Activated CD4-positive, alpha-beta memory T cell treated with anti-CD3 and anti-CD28 coated beads for 36 hours (primary cell): ENCODE data around the gene BMX. TPM values are rescaled to one million over a fixed set of nuclear protein-coding genes. Genes with fewer than 3 reads are reported as not detected.

Experiments used
- CTCF ChIA-PET: fragments of 350-600 bp; sonication (Branson Sonifier 250); formaldehyde crosslinking; loops from one replicate; lab custom pipeline; 2021; ENCODE audit warnings: antibody characterized with exemption, inconsistent platforms; lab: Charles Lee
- POLR2A ChIA-PET: fragments of 350-600 bp; sonication (Branson Sonifier 250); formaldehyde crosslinking; loops from one replicate; lab custom pipeline; 2021; ENCODE audit warnings: antibody characterized with exemption; lab: Charles Lee
- DNase-seq: peaks from one replicate; pipeline ENCODE4 v3.0.0-alpha.2; 2020
- H3K27ac Mint-ChIP-seq: one replicate; pipeline ENCODE4 v1.8.0; 2021; ENCODE audit warnings: mixed read lengths
- H3K27me3 Mint-ChIP-seq: one replicate; pipeline ENCODE4 v1.8.0; 2021; ENCODE audit warnings: mixed read lengths
- H3K36me3 Mint-ChIP-seq: one replicate; pipeline ENCODE4 v1.8.0; 2021; ENCODE audit warnings: mixed read lengths
- H3K4me1 Mint-ChIP-seq: one replicate; pipeline ENCODE4 v1.8.0; 2021; ENCODE audit warnings: low read depth, mixed read lengths
- H3K4me3 Mint-ChIP-seq: one replicate; pipeline ENCODE4 v1.8.0; 2021; ENCODE audit warnings: mild to moderate bottlenecking, mixed read lengths
- H3K9me3 Mint-ChIP-seq: one replicate; pipeline ENCODE4 v1.8.0; 2021; ENCODE audit warnings: mixed read lengths
- intact Hi-C: fragments of 100-400 bp; cut with micrococcal nuclease; formaldehyde crosslinking; loops from one replicate; pipeline ENCODE4 v1.15.1; 2023
- total RNA-seq, 2 experiments: library from RNA; stranded (reverse); gene quantifications; one replicate each; pipeline ENCODE4 v1.2.3, GENCODE V29; 2021

BMX gene
- total RNA-seq, 2 experiments from 2014 or later, result not detected

DNA sequence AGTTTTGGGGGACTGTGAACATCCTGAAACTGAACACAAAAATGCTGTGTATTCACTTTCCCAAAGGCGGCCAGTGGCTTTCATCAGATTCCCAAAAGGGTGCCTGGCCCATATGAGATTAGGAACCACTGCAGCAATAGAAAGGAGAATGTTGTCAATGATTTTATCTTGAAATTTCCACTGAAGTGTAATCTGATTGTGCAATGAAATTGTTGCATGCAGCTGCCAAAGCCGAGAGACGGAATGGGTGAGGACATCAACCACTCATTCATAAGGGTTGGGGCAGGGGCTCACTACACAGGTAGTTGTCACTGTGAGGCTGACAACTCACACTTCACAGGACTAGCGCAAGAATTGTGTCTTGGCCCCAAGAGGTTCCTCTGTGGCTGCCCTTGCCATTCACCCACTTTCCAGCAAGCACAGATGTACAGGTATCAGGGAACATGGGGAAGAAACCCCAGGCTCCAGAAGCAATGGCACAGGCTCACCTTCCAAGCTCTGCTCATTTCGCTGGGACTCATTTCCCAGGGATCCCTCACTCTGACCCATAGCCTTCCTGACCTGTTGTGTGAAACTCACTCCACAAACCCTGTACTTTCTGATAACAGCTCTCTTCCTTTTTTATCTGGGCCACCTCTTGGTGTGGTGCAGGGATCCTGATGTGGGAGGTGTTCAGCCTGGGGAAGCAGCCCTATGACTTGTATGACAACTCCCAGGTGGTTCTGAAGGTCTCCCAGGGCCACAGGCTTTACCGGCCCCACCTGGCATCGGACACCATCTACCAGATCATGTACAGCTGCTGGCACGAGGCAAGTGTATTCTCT lies 48.8 kb downstream of the BMX start:
- Mint-ChIP-seq H3K27ac (no peak overlapping the region), H3K4me3 (no peak overlapping the region), H3K27me3 (no peaks in the 10 kb centered on the region), H3K4me1 (no peaks in the 10 kb centered on the region), H3K36me3 (no peaks in the 10 kb centered on the region), H3K9me3 (no peaks in the 10 kb centered on the region)
- intact Hi-C loops, result no loop called here
- DNase-seq, result no peak
- ChIA-PET CTCF (no interaction called here), POLR2A (no interaction called here)

DNA sequence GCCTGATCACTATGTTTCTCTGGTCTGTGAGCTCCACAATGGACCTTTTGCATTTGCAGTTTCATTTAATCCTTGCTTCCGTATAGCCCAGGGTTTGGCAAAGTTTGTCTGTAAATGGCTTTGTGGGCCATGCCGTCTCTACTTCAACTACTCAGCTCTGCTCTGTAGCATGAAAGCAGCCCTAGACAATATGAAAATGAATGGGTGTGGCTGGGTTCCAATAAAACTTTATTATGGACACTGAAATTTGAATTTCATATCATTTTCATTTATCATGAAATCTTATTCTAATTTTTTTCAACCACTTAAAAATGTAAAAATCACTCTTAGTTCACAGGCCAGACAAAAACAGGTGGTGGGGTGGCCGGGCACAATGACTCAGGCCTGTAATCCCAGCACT lies 58.6 kb downstream of the BMX start:
- intact Hi-C loops, result no loop called here
- POLR2A ChIA-PET, result no interaction called here
- no peaks in the 10 kb centered on the region for H3K4me1 Mint-ChIP-seq
- no peaks in the 10 kb centered on the region for H3K27me3 Mint-ChIP-seq
- DNase-seq, result no peak
- CTCF ChIA-PET, result no interaction called here
- no peak overlapping the region for H3K27ac Mint-ChIP-seq
- H3K4me3 Mint-ChIP-seq, result no peak overlapping the region
- H3K36me3 Mint-ChIP-seq, result no peaks in the 10 kb centered on the region
- no peaks in the 10 kb centered on the region for H3K9me3 Mint-ChIP-seq

DNA sequence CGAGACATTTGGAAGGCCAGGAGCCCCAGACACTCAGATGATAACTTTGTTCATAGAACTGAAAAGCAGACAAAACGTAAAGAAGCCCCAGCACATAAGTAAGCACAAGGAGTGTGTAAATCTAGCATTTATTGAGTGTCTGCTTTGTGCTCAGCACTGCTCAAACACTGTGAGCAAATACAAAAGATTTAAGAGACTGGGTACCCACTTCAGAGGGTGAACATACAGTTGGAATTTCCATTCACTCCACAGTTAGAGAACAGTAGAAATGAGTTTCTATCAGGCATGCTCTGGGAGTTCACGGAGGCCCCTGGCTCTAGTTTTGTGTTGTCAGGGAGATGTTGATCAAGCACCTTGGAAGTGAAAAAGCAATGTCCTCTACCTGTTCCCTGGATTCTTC lies 60.3 kb downstream of the BMX start:
- intact Hi-C loops, result no loop called here

DNA sequence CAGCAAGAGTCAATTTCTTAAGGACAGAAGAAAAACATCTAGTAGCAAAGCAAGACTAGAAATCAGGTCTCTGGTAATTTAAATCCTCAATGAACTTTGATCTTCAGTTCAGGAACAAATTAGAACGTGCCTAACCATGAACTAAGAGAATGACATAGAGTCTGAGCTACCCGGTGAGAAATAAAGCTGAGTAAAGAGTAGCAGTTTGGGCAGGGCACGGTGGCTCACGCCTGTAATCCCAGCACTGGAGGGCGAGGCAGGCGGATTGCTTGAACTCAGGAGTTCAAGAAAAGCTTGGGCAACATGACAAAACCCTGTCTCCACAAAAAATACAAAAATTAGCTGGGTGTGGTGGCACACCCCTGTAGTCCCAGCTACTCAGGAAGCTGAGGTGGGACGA lies 62.4 kb downstream of the BMX start:
- POLR2A ChIA-PET, result no interaction called here
- no peaks in the 10 kb centered on the region for H3K36me3 Mint-ChIP-seq
- CTCF ChIA-PET, result no interaction called here
- no peak overlapping the region for H3K4me3 Mint-ChIP-seq
- H3K9me3 Mint-ChIP-seq, result no peaks in the 10 kb centered on the region
- H3K27ac Mint-ChIP-seq, result no peak overlapping the region
- intact Hi-C loops, result no loop called here
- no peaks in the 10 kb centered on the region for H3K4me1 Mint-ChIP-seq
- peaks cover 1% of the 10 kb centered on the region for H3K27me3 Mint-ChIP-seq
- no peak for DNase-seq

More for the DNA sequence above, 60.3 kb downstream of the BMX start:
- no peak overlapping the region for H3K27ac Mint-ChIP-seq
- no peaks in the 10 kb centered on the region for H3K4me1 Mint-ChIP-seq
- H3K27me3 Mint-ChIP-seq, result peaks cover 1% of the 10 kb centered on the region
- CTCF ChIA-PET, result no interaction called here
- no peak for DNase-seq
- no peaks in the 10 kb centered on the region for H3K36me3 Mint-ChIP-seq
- H3K9me3 Mint-ChIP-seq, result no peaks in the 10 kb centered on the region
- POLR2A ChIA-PET, result no interaction called here
- H3K4me3 Mint-ChIP-seq, result no peak overlapping the region

DNA sequence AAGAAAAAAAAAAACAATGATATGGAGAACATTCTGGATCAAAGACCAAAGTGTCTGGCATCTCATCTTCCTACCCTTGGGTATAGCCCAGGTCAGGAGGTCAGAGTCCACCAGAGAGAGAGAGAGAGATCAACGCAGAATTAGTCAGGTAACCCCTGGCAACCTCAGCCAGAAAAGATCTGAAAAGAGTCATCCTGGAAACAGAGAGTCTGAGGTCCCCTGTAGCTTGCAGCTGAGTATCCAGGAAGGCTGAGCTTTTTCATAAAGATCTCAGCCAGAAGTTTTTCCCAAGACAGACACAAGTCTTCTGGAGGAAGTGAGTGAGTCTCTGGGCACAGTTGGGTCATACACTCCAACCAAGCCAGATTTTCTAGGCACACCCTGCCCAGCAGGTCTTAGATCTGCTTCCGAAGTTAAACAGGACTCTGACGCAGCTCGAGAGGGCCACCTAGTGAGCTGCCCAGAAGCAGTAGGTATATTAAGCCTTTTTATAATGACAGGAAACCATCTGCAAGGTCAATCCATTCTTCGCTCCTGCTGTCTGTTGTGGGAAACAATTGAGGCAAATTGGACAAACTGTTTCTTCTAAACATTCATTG lies 64.5 kb downstream of the BMX start:
- Mint-ChIP-seq H3K4me3 (no peak overlapping the region), H3K4me1 (no peaks in the 10 kb centered on the region), H3K27ac (no peak overlapping the region), H3K27me3 (peaks cover 1% of the 10 kb centered on the region), H3K9me3 (no peaks in the 10 kb centered on the region), H3K36me3 (no peaks in the 10 kb centered on the region)
- POLR2A ChIA-PET, result no interaction called here
- CTCF ChIA-PET, result interaction anchor here (0.6 to 1.5 kb wide), 6 partner anchors 11 to 1631 kb away, joined by 3 to 11 read pairs (median 4); partner anchors contain the start of gene PIR
- DNase-seq, result peak; percentile 45
- intact Hi-C loops, result loop anchor here (1.0 kb wide), 3 partner anchors 67 to 216 kb away; no protein-coding TSS in a partner anchor

DNA sequence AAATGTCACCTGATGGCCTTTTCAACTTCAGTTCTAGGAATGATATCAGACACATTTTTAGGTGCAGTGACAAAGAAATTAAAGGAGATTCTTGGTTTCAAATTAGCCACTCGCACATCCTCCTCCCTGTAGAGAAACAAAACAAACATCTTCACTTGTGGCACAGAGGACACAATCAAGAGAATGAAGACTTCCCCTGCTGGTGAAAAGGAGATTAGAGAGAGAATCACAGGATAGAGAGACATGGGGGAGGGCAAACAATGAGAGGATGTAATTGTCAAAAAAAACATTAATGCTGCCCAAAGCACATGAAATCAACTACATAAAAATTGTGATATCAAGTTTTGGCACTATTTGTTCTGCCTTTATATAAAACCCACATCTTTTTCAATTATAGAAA lies 65.6 kb downstream of the BMX start:
- H3K27me3 Mint-ChIP-seq, result peaks cover 1% of the 10 kb centered on the region
- ChIA-PET CTCF (interaction anchor here (0.5 kb wide), 1 partner anchor 68 kb away, joined by 3 read pairs; no protein-coding TSS in a partner anchor), POLR2A (no interaction called here)
- intact Hi-C loops, result no loop called here
- no peaks in the 10 kb centered on the region for H3K9me3 Mint-ChIP-seq
- no peaks in the 10 kb centered on the region for H3K36me3 Mint-ChIP-seq
- no peak overlapping the region for H3K4me3 Mint-ChIP-seq
- no peaks in the 10 kb centered on the region for H3K4me1 Mint-ChIP-seq
- DNase-seq, result no peak
- no peak overlapping the region for H3K27ac Mint-ChIP-seq

DNA sequence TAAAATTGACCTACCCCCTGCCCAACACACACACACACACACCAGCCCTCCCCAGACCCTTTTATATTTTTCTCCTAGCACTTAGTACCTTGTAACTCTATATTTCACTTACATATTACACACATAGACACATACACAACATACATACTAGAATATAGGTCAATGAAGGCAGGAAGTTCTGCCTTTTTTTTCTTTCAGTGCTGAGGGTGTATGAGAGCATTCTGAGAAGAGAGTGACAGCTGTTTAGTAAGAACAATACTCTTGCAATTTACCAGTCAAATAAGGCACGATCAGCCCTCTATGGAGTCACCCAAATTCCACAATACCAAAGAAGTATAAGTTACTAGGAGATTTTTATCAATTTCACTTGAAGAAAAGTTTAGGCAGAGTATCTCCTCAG lies 66.7 kb downstream of the BMX start:
- ChIA-PET POLR2A (no interaction called here), CTCF (no interaction called here)
- no peaks in the 10 kb centered on the region for H3K4me1 Mint-ChIP-seq
- no peak for DNase-seq
- H3K4me3 Mint-ChIP-seq, result no peak overlapping the region
- H3K9me3 Mint-ChIP-seq, result no peaks in the 10 kb centered on the region
- intact Hi-C loops, result no loop called here
- peaks cover 1% of the 10 kb centered on the region for H3K27me3 Mint-ChIP-seq
- H3K27ac Mint-ChIP-seq, result no peak overlapping the region
- H3K36me3 Mint-ChIP-seq, result no peaks in the 10 kb centered on the region

DNA sequence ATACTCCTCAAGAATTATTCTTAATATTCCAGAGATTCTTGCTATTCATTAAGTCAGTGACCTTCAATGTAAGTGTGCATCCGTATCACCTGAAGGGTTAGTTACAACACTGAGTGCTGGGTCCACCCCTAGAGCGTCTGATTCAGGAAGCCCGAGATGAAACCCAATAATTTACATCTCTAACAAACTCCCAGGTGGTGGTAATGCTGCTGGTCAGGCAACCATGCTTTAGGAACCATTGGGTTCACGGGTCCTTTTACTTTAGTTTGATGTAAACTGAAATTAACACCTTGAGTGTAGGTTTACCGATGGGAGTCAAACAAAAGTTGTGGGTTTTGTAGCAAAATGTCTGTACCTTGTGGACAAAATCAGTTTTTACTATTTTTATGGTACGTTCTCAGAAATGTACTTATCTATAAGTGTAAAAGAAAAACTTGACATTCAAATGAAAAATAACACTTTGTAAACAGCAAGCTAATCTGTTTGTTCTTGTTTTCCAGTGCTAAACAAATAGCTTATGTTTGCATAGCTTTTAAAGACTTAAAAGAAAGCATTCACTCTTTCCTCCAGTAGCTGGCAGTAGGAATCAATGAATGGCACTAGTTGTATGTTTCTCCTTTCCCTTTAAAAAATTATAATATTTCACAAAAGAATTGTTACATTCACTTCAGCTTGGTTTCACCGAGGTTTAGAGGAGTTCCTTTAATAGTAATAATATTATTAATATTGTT lies 67.4 kb downstream of the BMX start:
- no peaks in the 10 kb centered on the region for H3K9me3 Mint-ChIP-seq
- ChIA-PET CTCF (interaction anchor here (0.8 kb wide), 1 partner anchor 75 kb away, joined by 3 read pairs; the partner anchor contains the start of gene PIR), POLR2A (no interaction called here)
- H3K27ac Mint-ChIP-seq, result no peak overlapping the region
- no peaks in the 10 kb centered on the region for H3K4me1 Mint-ChIP-seq
- intact Hi-C loops, result no loop called here
- no peak for DNase-seq
- H3K4me3 Mint-ChIP-seq, result no peak overlapping the region
- no peaks in the 10 kb centered on the region for H3K36me3 Mint-ChIP-seq
- H3K27me3 Mint-ChIP-seq, result peaks cover 1% of the 10 kb centered on the region

DNA sequence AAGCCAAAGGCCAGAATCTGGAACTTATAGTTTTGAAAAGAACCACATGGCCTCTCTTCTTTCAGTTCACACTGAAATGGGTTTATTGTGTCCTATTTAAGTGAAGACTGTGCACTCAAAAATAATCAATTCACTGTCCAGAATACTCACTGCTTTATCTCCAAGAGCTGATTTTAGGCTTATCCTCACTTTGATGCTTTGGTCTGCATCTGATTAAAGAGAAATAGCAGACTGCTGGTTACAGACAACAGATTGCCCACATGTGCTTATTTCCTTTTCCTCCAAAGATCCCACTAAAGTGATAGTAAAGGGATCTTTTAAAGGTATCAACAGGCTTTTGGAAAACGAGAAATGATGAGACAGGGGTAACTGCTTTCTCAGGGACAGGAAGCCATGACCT lies 69.5 kb downstream of the BMX start:
- no peaks in the 10 kb centered on the region for H3K9me3 Mint-ChIP-seq
- H3K4me3 Mint-ChIP-seq, result no peak overlapping the region
- no peak overlapping the region for H3K27ac Mint-ChIP-seq
- ChIA-PET POLR2A (no interaction called here), CTCF (no interaction called here)
- intact Hi-C loops, result no loop called here
- H3K27me3 Mint-ChIP-seq, result peaks cover 1% of the 10 kb centered on the region
- H3K36me3 Mint-ChIP-seq, result no peaks in the 10 kb centered on the region
- no peak for DNase-seq
- no peaks in the 10 kb centered on the region for H3K4me1 Mint-ChIP-seq

DNA sequence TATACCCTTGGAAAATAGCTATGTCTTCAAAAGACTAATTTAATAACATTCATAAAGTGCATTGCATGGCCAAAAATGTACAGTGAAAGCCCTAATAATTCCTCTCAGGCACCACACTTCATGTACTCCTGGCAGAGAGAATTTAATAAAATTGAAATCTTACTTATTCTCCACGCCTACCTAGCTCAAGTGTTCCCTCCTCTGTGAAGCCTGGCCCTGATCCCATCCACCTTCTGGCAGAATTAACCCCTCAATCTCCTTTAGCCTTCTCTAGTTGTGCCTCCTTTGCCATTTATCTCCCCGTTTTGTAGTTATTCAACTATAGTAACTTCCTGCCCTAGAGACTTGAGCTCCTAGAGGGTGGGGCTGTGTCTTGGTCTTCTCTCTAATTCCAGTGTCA lies 73.4 kb downstream of the BMX start:
- ChIA-PET POLR2A (no interaction called here), CTCF (no interaction called here)
- Mint-ChIP-seq H3K36me3 (no peaks in the 10 kb centered on the region), H3K4me3 (no peak overlapping the region), H3K9me3 (no peaks in the 10 kb centered on the region), H3K4me1 (no peaks in the 10 kb centered on the region), H3K27me3 (peaks cover 2% of the 10 kb centered on the region), H3K27ac (no peak overlapping the region)
- intact Hi-C loops, result no loop called here
- no peak for DNase-seq

DNA sequence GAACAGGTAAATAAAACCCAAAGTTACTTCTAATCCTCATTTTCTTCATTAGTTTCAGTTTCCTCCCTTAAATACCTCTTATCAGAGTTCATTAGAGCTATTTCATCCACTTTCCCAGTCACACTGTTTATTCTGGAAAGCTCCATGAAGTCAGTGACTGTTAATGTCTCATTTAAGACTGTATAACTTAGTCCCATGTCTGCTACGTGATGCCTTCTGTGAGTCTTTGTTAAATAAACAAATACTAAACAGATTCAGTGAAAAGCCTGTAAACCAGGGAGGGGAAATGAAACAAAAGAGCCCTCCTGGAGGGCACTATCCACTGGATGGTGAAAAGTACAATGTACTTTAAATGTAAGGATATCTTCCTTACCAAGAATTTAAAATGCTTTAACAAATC lies 75.4 kb downstream of the BMX start:
- no peak overlapping the region for H3K27ac Mint-ChIP-seq
- intact Hi-C loops, result no loop called here
- no peaks in the 10 kb centered on the region for H3K36me3 Mint-ChIP-seq
- no peak for DNase-seq
- peaks cover 2% of the 10 kb centered on the region for H3K27me3 Mint-ChIP-seq
- H3K4me3 Mint-ChIP-seq, result no peak overlapping the region
- H3K4me1 Mint-ChIP-seq, result no peaks in the 10 kb centered on the region
- CTCF ChIA-PET, result no interaction called here
- POLR2A ChIA-PET, result no interaction called here
- H3K9me3 Mint-ChIP-seq, result no peaks in the 10 kb centered on the region
